ENCODE data around the gene PPP3CA. TPM values are rescaled to one million over a fixed set of nuclear protein-coding genes. Genes with fewer than 3 reads are reported as not detected.
"Not testable (repeated sequence)": the region's sequence is repeated elsewhere in the genome, so short reads cannot be mapped to it uniquely, and the experiment has no call there.

Gene PPP3CA
- total and polyA plus RNA-seq, 2 of the 13 experiments (the other 11 are each of a cell fraction or from before 2014, with no cell fraction given): 4.8 to 13.2 TPM

DNA sequence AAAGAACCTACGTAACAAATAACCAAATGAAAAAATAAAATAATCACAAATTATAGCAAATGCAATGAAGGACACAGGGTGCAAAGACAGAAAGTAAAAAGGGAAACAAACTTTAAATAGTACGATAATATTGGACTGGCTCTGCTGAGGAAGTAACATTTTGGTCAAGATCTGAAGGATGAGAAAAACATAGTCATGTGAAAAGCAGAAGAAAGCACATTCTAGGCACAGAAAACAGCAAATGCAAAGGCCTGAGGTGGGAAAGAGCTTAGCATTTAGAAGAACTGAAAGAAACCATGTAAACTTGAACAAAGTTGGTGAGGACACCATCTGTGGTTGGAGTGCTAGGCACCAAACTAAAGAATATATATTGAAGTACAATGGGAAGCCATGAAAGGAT is 111.2 kb downstream of the PPP3CA start:
- 96% methylated on average over 2 of the region's 2 CpGs for WGBS (ENCODE audit: low lambda C conversion rate)

DNA sequence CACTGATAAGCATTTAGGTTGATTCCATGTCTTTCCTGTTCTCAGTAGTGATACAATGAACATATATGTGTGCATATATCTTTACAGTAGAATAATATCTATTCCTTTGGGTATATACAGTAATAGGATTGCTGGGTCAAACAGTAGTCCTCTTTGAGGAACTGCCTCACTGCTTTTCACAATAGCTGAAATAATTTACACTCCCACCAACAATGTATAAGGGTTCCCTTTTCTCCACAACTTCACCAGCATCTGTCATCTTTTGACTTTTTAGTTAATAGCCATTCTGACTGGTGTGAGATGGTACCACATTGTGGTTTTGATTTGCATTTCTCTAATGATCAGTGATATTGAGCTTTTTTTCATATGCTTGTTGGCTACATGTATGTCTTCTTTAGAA is 113.2 kb downstream of the PPP3CA start:
- in situ Hi-C loops (cut with HindIII; ENCODE audit: extremely low pct_ligation_motif_present, low pct_unique_long_range_greater_than_20kb); POLR2A ChIA-PET; H3K79me2 ChIP-seq (ENCODE audit: insufficient read depth, low read length); H3K4me3 ChIP-seq (replicated peaks in 1 of 3; ENCODE audit: insufficient read depth in 1 of 3, low read depth in 2 of 3, low read length in 3 of 3); H3K36me3 ChIP-seq (replicated peaks in 1 of 2; ENCODE audit: control insufficient read depth in 1 of 2, insufficient read depth in 2 of 2, low read length in 2 of 2); H4K20me1 ChIP-seq (ENCODE audit: insufficient read depth, low read length); H3K27me3 ChIP-seq (ENCODE audit: control insufficient read depth in 1 of 2, insufficient read depth in 2 of 2, low read length in 2 of 2); H3K4me1 ChIP-seq (ENCODE audit: insufficient read depth, low read length); H3K27ac ChIP-seq (ENCODE audit: extremely low read length, insufficient read depth, low read length); H3K9me3 ChIP-seq (ENCODE audit: low read length); BruUV-seq (replicated peaks); H3K9ac ChIP-seq (ENCODE audit: insufficient read depth, low read depth, low read length); CTCF ChIA-PET (ENCODE audit: low intra/inter-chr PET ratio, low total read pairs); H2AFZ ChIP-seq (ENCODE audit: low read length); DNase-seq (ENCODE audit: low spot score); H3K4me2 ChIP-seq (ENCODE audit: low read depth, low read length); FAIRE-seq; intact Hi-C loops (cut with micrococcal nuclease; ENCODE audit: unreplicated experiment); ATAC-seq: not testable (repeated sequence)

More for the DNA sequence above, 111.2 kb downstream of the PPP3CA start:
- Histone ChIP-seq H3K4me1 (ENCODE audit: insufficient read depth, low read length) (no peaks in the 10 kb centered on the region), H3K4me3 (replicated peaks in 1 of 3; ENCODE audit: insufficient read depth in 1 of 3, low read depth in 2 of 3, low read length in 3 of 3) (no peak overlapping the region), H3K9me3 (ENCODE audit: low read length) (no peaks in the 10 kb centered on the region), H2AFZ (ENCODE audit: low read length) (no peak overlapping the region), H3K4me2 (ENCODE audit: low read depth, low read length) (no peak overlapping the region), H3K9ac (ENCODE audit: insufficient read depth, low read depth, low read length) (no peak overlapping the region), H3K79me2 (ENCODE audit: insufficient read depth, low read length) (peaks cover 4% of the 10 kb centered on the region), H3K27ac (ENCODE audit: extremely low read length, insufficient read depth, low read length) (no peak overlapping the region), H3K36me3 (replicated peaks in 1 of 2; ENCODE audit: control insufficient read depth in 1 of 2, insufficient read depth in 2 of 2, low read length in 2 of 2) (no peaks in the 10 kb centered on the region), H4K20me1 (ENCODE audit: insufficient read depth, low read length) (no peaks in the 10 kb centered on the region), H3K27me3 (ENCODE audit: control insufficient read depth in 1 of 2, insufficient read depth in 2 of 2, low read length in 2 of 2) (no peaks in the 10 kb centered on the region)
- TF ChIP-seq FOXJ3 (CRISPR knock-in tag; IDR thresholded peaks at IDR 0.05; ENCODE audit: borderline replicate concordance): no peak
- TF ChIP-seq ZNF232 (CRISPR knock-in tag; IDR thresholded peaks at IDR 0.05; ENCODE audit: borderline replicate concordance): no peak
- TF ChIP-seq, protein P1, sequence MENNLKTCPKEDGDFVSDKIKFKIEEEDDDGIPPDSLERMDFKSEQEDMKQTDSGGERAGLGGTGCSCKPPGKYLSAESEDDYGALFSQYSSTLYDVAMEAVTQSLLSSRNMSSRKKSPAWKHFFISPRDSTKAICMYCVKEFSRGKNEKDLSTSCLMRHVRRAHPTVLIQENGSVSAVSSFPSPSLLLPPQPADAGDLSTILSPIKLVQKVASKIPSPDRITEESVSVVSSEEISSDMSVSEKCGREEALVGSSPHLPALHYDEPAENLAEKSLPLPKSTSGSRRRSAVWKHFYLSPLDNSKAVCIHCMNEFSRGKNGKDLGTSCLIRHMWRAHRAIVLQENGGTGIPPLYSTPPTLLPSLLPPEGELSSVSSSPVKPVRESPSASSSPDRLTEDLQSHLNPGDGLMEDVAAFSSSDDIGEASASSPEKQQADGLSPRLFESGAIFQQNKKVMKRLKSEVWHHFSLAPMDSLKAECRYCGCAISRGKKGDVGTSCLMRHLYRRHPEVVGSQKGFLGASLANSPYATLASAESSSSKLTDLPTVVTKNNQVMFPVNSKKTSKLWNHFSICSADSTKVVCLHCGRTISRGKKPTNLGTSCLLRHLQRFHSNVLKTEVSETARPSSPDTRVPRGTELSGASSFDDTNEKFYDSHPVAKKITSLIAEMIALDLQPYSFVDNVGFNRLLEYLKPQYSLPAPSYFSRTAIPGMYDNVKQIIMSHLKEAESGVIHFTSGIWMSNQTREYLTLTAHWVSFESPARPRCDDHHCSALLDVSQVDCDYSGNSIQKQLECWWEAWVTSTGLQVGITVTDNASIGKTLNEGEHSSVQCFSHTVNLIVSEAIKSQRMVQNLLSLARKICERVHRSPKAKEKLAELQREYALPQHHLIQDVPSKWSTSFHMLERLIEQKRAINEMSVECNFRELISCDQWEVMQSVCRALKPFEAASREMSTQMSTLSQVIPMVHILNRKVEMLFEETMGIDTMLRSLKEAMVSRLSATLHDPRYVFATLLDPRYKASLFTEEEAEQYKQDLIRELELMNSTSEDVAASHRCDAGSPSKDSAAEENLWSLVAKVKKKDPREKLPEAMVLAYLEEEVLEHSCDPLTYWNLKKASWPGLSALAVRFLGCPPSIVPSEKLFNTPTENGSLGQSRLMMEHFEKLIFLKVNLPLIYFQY (CRISPR knock-in tag; IDR thresholded peaks at IDR 0.05; ENCODE audit: borderline replicate concordance): no peak
- no peak for TF ChIP-seq XBP1 (CRISPR knock-in tag; IDR thresholded peaks at IDR 0.05)
- TF ChIP-seq ZNF737 (CRISPR knock-in tag; IDR thresholded peaks at IDR 0.05; ENCODE audit: borderline replicate concordance): no peak
- TF ChIP-seq DNMT3B (CRISPR knock-in tag; conservative IDR thresholded peaks at IDR 0.05): no peak
- no peak for TF ChIP-seq ZNF317 (CRISPR knock-in tag; IDR thresholded peaks at IDR 0.05)
- TF ChIP-seq ZSCAN20 (CRISPR knock-in tag; IDR thresholded peaks at IDR 0.05; ENCODE audit: borderline replicate concordance): no peak
- in situ Hi-C loops (cut with HindIII; ENCODE audit: extremely low pct_ligation_motif_present, low pct_unique_long_range_greater_than_20kb): no loop called here
- CTCF ChIA-PET (ENCODE audit: low intra/inter-chr PET ratio, low total read pairs): no interaction called here
- intact Hi-C loops (cut with micrococcal nuclease; ENCODE audit: unreplicated experiment): no loop called here
- BruUV-seq (replicated peaks): no TSS peak
- POLR2A ChIA-PET: no interaction called here
- no peak for ATAC-seq
- no peak for FAIRE-seq
- no peak for DNase-seq (ENCODE audit: low spot score)
